ENCODE measurements around the gene ADGRF5.

ADGRF5 gene, protein sequence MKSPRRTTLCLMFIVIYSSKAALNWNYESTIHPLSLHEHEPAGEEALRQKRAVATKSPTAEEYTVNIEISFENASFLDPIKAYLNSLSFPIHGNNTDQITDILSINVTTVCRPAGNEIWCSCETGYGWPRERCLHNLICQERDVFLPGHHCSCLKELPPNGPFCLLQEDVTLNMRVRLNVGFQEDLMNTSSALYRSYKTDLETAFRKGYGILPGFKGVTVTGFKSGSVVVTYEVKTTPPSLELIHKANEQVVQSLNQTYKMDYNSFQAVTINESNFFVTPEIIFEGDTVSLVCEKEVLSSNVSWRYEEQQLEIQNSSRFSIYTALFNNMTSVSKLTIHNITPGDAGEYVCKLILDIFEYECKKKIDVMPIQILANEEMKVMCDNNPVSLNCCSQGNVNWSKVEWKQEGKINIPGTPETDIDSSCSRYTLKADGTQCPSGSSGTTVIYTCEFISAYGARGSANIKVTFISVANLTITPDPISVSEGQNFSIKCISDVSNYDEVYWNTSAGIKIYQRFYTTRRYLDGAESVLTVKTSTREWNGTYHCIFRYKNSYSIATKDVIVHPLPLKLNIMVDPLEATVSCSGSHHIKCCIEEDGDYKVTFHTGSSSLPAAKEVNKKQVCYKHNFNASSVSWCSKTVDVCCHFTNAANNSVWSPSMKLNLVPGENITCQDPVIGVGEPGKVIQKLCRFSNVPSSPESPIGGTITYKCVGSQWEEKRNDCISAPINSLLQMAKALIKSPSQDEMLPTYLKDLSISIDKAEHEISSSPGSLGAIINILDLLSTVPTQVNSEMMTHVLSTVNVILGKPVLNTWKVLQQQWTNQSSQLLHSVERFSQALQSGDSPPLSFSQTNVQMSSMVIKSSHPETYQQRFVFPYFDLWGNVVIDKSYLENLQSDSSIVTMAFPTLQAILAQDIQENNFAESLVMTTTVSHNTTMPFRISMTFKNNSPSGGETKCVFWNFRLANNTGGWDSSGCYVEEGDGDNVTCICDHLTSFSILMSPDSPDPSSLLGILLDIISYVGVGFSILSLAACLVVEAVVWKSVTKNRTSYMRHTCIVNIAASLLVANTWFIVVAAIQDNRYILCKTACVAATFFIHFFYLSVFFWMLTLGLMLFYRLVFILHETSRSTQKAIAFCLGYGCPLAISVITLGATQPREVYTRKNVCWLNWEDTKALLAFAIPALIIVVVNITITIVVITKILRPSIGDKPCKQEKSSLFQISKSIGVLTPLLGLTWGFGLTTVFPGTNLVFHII (N-terminal part only)

GRCh38 chr6:46921731-46922130 is at the start of gene ADGRF5:
ADGRF5 (minus strand) TSS chr6:46921938; CDS start chr6:46906762, 15,176 bp downstream.
- POLR2A ChIA-PET (ENCODE audit: low non-redundant PET), result no interaction called here
- TF ChIP-seq CTCF (conservative IDR thresholded peaks at IDR 0.05; ENCODE audit: low read depth), result no peak
- no peak for DNase-seq (ENCODE audit: low spot score)
- CTCF ChIA-PET, result no interaction called here
- H3K27ac ChIP-seq, result no peak within 1 kb of the TSS

GRCh38 chr6:46969206-46969605 is 47.5 kb upstream of the ADGRF5 start:
- ChIA-PET POLR2A (ENCODE audit: low non-redundant PET) (no interaction called here), CTCF (no interaction called here)
- H3K27ac ChIP-seq, result no peak overlapping the region
- TF ChIP-seq CTCF (conservative IDR thresholded peaks at IDR 0.05; ENCODE audit: low read depth), result no peak
- no peak for DNase-seq (ENCODE audit: low spot score)

DNA sequence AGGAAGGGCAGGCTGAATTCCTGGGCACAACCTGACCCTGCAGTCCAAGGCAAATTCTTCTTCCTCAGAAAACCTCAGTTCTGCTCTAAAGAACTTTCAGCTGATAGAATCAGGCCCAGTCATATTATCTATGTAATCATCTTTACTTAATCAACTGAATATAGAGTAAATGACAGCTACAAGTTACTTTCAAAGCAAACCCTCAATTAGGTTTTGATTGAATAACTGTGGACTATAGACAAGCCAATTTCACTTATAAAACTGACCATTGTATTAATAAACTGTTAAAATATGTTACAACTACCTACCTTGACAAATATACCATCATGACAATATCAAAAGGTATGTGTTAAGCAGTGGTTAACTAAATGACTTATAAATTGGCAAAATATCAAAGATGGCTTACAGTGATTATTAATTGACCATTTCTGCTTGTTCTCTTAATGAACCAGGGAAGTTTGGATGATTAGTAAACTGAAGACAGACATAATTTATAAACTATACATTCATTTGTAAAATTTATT is 46.1 kb upstream of the ADGRF5 start:
- ChIA-PET CTCF (no interaction called here), POLR2A (ENCODE audit: low non-redundant PET) (no interaction called here)
- no peak overlapping the region for H3K27ac ChIP-seq
- TF ChIP-seq CTCF (conservative IDR thresholded peaks at IDR 0.05; ENCODE audit: low read depth), result no peak
- no peak for DNase-seq (ENCODE audit: low spot score)

DNA sequence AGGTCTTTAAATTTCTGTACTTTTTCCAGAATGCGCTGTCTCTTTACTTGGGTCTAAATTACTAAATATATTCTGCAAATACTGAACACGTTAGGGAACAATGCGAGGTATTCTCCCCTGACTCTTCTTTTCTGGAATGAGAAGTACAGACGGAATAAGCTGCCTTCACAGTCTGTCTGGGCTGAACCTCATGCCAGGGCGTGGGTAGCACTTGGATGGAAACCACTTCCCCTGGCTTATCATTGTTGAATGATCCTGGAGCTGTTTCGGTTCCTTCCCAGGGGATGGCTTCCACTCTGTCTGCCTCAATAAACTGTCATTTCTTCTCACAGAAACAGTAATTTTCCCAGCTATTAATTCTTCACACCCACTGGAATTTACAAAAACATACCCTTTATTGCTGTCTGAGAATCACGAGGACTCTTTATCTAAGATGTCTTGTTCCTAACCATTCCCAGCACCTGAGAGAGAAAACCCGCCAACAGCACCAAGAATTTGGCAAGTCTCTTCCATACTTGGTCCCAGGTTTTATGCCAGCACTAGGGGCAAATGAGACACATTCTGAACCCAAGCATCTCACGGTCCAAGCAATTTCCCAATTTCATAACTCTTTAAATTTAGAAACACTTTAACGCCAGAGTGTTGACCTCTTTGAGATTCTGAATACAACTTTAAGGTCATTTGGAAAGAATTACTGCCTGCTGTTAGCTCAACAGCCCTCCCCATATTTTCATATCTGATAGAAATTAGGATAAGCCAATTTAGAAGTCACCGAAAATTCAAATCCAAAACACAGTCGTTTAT is 43.2 kb upstream of the ADGRF5 start:
- TF ChIP-seq CTCF (conservative IDR thresholded peaks at IDR 0.05; ENCODE audit: low read depth), result no peak
- no peak for DNase-seq (ENCODE audit: low spot score)
- ChIA-PET POLR2A (ENCODE audit: low non-redundant PET) (no interaction called here), CTCF (no interaction called here)
- no peak overlapping the region for H3K27ac ChIP-seq

DNA sequence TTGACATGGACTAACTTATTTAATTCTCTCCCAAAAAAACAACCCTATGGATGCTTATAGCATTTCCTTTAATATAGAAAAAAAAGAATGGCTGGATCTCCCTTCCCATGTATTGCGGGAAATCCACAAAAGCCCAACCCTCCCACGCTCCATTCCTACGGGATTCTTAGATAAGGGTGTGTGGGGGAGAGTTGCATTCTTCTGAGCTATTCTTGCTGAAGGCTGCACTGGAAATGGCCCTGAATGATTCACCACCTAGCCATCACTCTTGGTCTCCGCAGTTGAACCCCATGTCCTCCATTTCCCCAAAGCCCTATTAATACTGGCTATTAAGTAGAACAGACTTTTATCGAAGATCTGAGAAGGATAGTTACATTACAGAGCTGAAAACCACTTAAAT is 41.9 kb upstream of the ADGRF5 start:
- CTCF ChIA-PET, result no interaction called here
- H3K27ac ChIP-seq, result no peak overlapping the region
- no peak for DNase-seq (ENCODE audit: low spot score)
- TF ChIP-seq CTCF (conservative IDR thresholded peaks at IDR 0.05; ENCODE audit: low read depth), result no peak
- POLR2A ChIA-PET (ENCODE audit: low non-redundant PET), result no interaction called here

Measured in RWPE1 (cell line).